Esophagus squamous epithelium (tissue), 5 donors: ENCODE data around the gene LTB. TPM values are rescaled to one million over a fixed set of nuclear protein-coding genes. Genes with fewer than 3 reads are reported as not detected.

Experiments
- DNase-seq: peaks from one replicate; lab custom pipeline; 2025; lab: John Stamatoyannopoulos, UW
- H3K27ac ChIP-seq, 4 donors: fragments of 200-600 bp; sonication (generic); one replicate each; pipeline ENCODE4 v1.5.1; 2016 to 2019; ENCODE audit warnings: mild to moderate bottlenecking in 1 of 4
- H3K27me3 ChIP-seq, 4 donors: fragments of 200-600 bp; sonication (generic); 1 replicate in 3 of 4; 2 replicates in 1 of 4; pipeline versions ENCODE4 v1.5.1 to v1.6.0; 2017 to 2021; ENCODE audit warnings: antibody characterized with exemption in 1 of 4
- H3K36me3 ChIP-seq, 3 donors: fragments of 200-600 bp; sonication (generic); one replicate each; pipeline ENCODE4 v1.5.1; 2016 to 2019
- H3K4me1 ChIP-seq, 3 donors: fragments of 200-600 bp; sonication (generic); one replicate each; pipeline ENCODE4 v1.5.1; 2017 to 2019
- H3K4me3 ChIP-seq, 4 donors: fragments of 200-600 bp; sonication (generic); 1 replicate in 3 of 4; 2 replicates in 1 of 4; pipeline ENCODE4 v1.5.1; 2016 to 2019; ENCODE audit warnings: mild to moderate bottlenecking in 2 of 4, moderate library complexity in 1 of 4
- H3K9me3 ChIP-seq, 3 donors: fragments of 200-600 bp; sonication (generic); one replicate each; pipeline ENCODE4 v1.5.1; 2016 to 2019
- POLR2A ChIP-seq, 4 donors: fragments of 450-650 bp; IDR thresholded peaks; one replicate each; pipeline ENCODE4 v1.6.1; 2017; ENCODE audit warnings: antibody characterized with exemption in 4 of 4, mild to moderate bottlenecking in 4 of 4, moderate library complexity in 3 of 4
- WGBS, 2 donors: methylation state at CpG; one replicate each; pipeline ENCODE4 v1.1.5; 2018; 5-methylcytosine and 5-hydroxymethylcytosine counted together
- intact Hi-C: fragments of 100-400 bp; cut with DNase I; formaldehyde crosslinking; loops from one replicate; pipeline ENCODE4 v1.15.0; 2022
- total RNA-seq, 4 donors: library from RNA; depleted of rRNA; stranded (reverse); fragments of >200 nt; gene quantifications; one replicate each; pipeline ENCODE4 v1.1.0, GENCODE V29; 2016
- TF ChIP-seq, protein P1 (sequence below), 6 experiments: fragments of 450-650 bp in 4 of 6; fragments of 200-600 bp in 2 of 6; sonication (generic) in 2 of 6; IDR thresholded peaks; one replicate each; pipeline ENCODE4 v1.5.1; 2016 to 2019; ENCODE audit warnings: antibody characterized with exemption in 6 of 6, mild to moderate bottlenecking in 4 of 6, moderate library complexity in 4 of 6
- donor health status: DM: yes; HTN: yes; CAD: no.

The LTB gene
- 1 to 10 TPM in 2 of 4 donors, under 1 TPM in 2; 0.53 to 2.3 (median 1.1) TPM for total RNA-seq

GRCh38 chr6:31582230-31582643 is at the start of gene LTB:
TSS of gene LTB (minus strand) at chr6:31582424. CDS start at chr6:31582417, 7 bp downstream.
- H3K36me3 ChIP-seq = no peaks in the 10 kb centered on the region
- peaks cover 16 to 45% (median 23%) of the 10 kb centered on the region in 3 donors for H3K4me1 ChIP-seq
- peak within 1 kb of the TSS; percentile 53 to 84 (median 77) for H3K4me3 ChIP-seq
- peaks cover 0 to 14% (median 0%) of the 10 kb centered on the region in 4 donors for H3K27me3 ChIP-seq
- peak within 1 kb of the TSS; percentile 71 to 88 (median 84) for H3K27ac ChIP-seq
- peak in 1 of 4 donors; percentile 10 for TF ChIP-seq POLR2A (IDR thresholded peaks at IDR 0.05)
- TF ChIP-seq, protein P1, sequence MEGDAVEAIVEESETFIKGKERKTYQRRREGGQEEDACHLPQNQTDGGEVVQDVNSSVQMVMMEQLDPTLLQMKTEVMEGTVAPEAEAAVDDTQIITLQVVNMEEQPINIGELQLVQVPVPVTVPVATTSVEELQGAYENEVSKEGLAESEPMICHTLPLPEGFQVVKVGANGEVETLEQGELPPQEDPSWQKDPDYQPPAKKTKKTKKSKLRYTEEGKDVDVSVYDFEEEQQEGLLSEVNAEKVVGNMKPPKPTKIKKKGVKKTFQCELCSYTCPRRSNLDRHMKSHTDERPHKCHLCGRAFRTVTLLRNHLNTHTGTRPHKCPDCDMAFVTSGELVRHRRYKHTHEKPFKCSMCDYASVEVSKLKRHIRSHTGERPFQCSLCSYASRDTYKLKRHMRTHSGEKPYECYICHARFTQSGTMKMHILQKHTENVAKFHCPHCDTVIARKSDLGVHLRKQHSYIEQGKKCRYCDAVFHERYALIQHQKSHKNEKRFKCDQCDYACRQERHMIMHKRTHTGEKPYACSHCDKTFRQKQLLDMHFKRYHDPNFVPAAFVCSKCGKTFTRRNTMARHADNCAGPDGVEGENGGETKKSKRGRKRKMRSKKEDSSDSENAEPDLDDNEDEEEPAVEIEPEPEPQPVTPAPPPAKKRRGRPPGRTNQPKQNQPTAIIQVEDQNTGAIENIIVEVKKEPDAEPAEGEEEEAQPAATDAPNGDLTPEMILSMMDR (IDR thresholded peaks at IDR 0.05) = no peak
- no CpG with 5 or more reads among the region's 3 CpGs for WGBS, 2 donors
- DNase-seq = no peak
- intact Hi-C loops = no loop called here
- no peaks in the 10 kb centered on the region for H3K9me3 ChIP-seq

DNA sequence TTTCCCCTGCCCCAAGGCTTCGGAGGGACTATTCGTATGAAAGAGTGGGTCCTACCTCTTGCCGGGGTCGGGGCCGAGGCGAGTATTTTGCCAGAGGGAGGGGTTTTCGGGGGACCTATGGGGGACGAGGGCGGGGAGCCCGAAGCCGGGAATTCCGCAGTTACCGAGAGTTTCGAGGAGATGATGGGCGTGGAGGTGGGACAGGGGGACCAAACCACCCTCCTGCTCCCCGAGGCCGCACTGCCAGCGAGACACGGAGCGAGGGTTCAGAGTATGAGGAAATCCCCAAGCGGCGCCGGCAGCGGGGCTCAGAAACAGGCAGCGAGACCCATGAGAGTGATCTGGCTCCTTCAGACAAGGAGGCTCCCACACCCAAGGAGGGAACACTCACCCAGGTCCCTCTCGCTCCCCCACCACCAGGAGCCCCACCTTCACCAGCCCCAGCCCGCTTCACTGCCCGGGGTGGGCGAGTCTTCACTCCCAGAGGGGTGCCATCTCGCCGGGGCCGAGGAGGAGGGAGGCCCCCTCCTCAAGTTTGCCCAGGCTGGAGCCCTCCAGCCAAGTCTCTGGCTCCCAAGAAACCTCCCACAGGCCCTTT is 49.6 kb upstream of the LTB start:
- Histone ChIP-seq H3K27me3 (no peaks in the 10 kb centered on the region), H3K4me3 (no peak overlapping the region), H3K36me3 (peaks cover 80 to 100% (median 84%) of the 10 kb centered on the region in 3 donors), H3K4me1 (no peaks in the 10 kb centered on the region), H3K27ac (no peak overlapping the region), H3K9me3 (no peaks in the 10 kb centered on the region)
- intact Hi-C loops = no loop called here
- no peak for DNase-seq
- WGBS, 2 donors = 76 to 88% methylated on average over 6 to 9 of the region's 32 CpGs
- TF ChIP-seq, protein P1 (IDR thresholded peaks at IDR 0.05) = no peak
- TF ChIP-seq POLR2A (IDR thresholded peaks at IDR 0.05) = no peak

- Histone ChIP-seq H3K36me3 (peaks cover 78 to 100% (median 84%) of the 10 kb centered on the region in 3 donors), H3K27ac (no peak overlapping the region), H3K4me1 (no peaks in the 10 kb centered on the region), H3K9me3 (no peaks in the 10 kb centered on the region), H3K4me3 (no peak overlapping the region), H3K27me3 (no peaks in the 10 kb centered on the region)
- TF ChIP-seq, protein P1 (IDR thresholded peaks at IDR 0.05) = no peak
- no peak for TF ChIP-seq POLR2A (IDR thresholded peaks at IDR 0.05)
- DNase-seq = no peak
- intact Hi-C loops = no loop called here
- 78 to 91% methylated on average over 8 of the region's 16 CpGs for WGBS, 2 donors
These were observed 49.0 kb upstream of the LTB start for GRCh38 chr6:31631209-31631608.

DNA sequence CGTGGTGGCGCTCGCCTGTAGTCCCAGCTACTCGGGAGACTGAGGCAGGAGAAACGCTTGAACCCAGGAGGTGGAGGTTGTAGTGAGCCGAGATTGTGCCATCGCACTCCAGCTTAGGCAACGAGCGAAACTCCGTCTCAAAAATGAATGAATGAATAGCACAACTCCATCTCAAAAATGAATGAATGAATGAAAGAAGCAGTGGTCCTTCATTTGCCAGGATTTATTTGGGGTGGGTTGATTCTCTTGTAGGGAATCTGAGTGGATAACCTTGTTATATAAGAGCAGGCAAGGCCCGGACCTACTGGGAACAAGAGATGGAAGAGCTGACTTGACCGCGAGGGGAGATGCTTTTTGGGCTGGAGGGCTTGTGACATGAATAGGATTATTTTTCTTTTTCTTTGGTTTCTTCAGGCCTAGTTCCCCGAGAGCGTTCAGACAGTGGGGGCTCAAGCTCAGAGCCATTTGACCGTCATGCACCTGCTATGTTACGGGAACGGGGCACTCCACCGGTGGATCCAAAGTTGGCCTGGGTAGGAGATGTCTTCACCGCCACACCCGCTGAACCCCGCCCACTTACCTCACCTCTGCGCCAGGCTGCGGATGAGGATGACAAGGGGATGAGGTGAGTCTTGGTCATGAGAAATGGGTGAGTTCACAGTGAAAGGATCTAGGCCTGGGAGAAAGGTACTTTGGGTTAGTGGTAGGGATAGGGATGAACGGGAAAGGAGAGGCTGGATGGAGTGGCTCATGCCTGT is 48.1 kb upstream of the LTB start:
- intact Hi-C loops = no loop called here
- 84 to 86% methylated on average over 22 to 25 of the region's 25 CpGs for WGBS, 2 donors
- DNase-seq = no peak
- Histone ChIP-seq H3K36me3 (peaks cover 79 to 100% (median 85%) of the 10 kb centered on the region in 3 donors), H3K4me3 (no peak overlapping the region), H3K27ac (no peak overlapping the region), H3K9me3 (no peaks in the 10 kb centered on the region), H3K4me1 (no peaks in the 10 kb centered on the region), H3K27me3 (no peaks in the 10 kb centered on the region)
- TF ChIP-seq POLR2A (IDR thresholded peaks at IDR 0.05) = no peak
- TF ChIP-seq, protein P1 (IDR thresholded peaks at IDR 0.05) = no peak

- no peaks in the 10 kb centered on the region for H3K9me3 ChIP-seq
- no peak for DNase-seq
- H3K4me3 ChIP-seq = no peak overlapping the region
- H3K4me1 ChIP-seq = no peaks in the 10 kb centered on the region
- intact Hi-C loops = no loop called here
- H3K27ac ChIP-seq = no peak overlapping the region
- peaks cover 79 to 100% (median 86%) of the 10 kb centered on the region in 3 donors for H3K36me3 ChIP-seq
- TF ChIP-seq, protein P1 (IDR thresholded peaks at IDR 0.05) = no peak
- TF ChIP-seq POLR2A (IDR thresholded peaks at IDR 0.05) = no peak
- H3K27me3 ChIP-seq = no peaks in the 10 kb centered on the region
- 81 to 85% methylated on average over 7 of the region's 7 CpGs for WGBS, 2 donors
These were observed 46.8 kb upstream of the LTB start for GRCh38 chr6:31629014-31629413.
